Fibroblast of skin of back (primary cell): ENCODE results near the gene MYH9.

Experiments used
- DNase-seq: peaks from one replicate; pipeline ENCODE4 v3.0.0-alpha.2; 2013

MYH9 gene

GRCh38 chr22:36344106-36344827 is 43.5 kb downstream of the MYH9 start:
- no peak for DNase-seq

- DNase-seq: no peak
Measured at GRCh38 chr22:36343720-36344105, 44.1 kb downstream of the MYH9 start.

- DNase-seq: no peak
Measured at GRCh38 chr22:36343070-36343719, 44.6 kb downstream of the MYH9 start.

- DNase-seq: no peak
Measured at GRCh38 chr22:36341640-36342041, 46.1 kb downstream of the MYH9 start.

GRCh38 chr22:36340621-36341020 is 47.1 kb downstream of the MYH9 start:
- no peak for DNase-seq

GRCh38 chr22:36339171-36340065 is 48.3 kb downstream of the MYH9 start:
- DNase-seq: peak; percentile 93

GRCh38 chr22:36337365-36338130 is 50.2 kb downstream of the MYH9 start:
- no peak for DNase-seq

GRCh38 chr22:36336246-36337182 is 51.3 kb downstream of the MYH9 start:
- no peak for DNase-seq

- DNase-seq: no peak
Measured at GRCh38 chr22:36335621-36336020, 52.1 kb downstream of the MYH9 start.

GRCh38 chr22:36334821-36335603 is 52.8 kb downstream of the MYH9 start:
- DNase-seq: peak; percentile 87

GRCh38 chr22:36334081-36334820 is 53.5 kb downstream of the MYH9 start:
- DNase-seq: no peak

- no peak for DNase-seq
Measured at GRCh38 chr22:36333644-36334043, 54.1 kb downstream of the MYH9 start.

GRCh38 chr22:36332623-36333332 is 55.0 kb downstream of the MYH9 start:
- DNase-seq: peak; percentile 77

GRCh38 chr22:36331912-36332622 is 55.7 kb downstream of the MYH9 start:
- peak; percentile 77 for DNase-seq

GRCh38 chr22:36331306-36331911 is 56.4 kb downstream of the MYH9 start:
- DNase-seq: peak; percentile 98

- peak; percentile 97 for DNase-seq
Measured at GRCh38 chr22:36330655-36331305, 57.0 kb downstream of the MYH9 start.

GRCh38 chr22:36330127-36330526 is 57.6 kb downstream of the MYH9 start:
- no peak for DNase-seq
